SK-N-SH treated with all-trans-retinoic acid at 6 μM for 48 hours (cell line): ENCODE measurements around the gene ENTHD1.

Experiments
- ATAC-seq: fragments of 200-7000 bp; cut with Tn5 transposase; 3 replicates; pipeline ENCODE4 v1.9.1; 2020; ENCODE audit warnings: mild to moderate bottlenecking, moderate library complexity
- ARNTL ChIP-seq: fragments of 450-650 bp; formaldehyde crosslinking; IDR thresholded peaks from 2 replicates; pipeline ENCODE4 v1.5.0; 2020; ENCODE audit warnings: low read depth, mild to moderate bottlenecking, moderate library complexity, borderline replicate concordance
- BACH2 ChIP-seq: fragments of 250-450 bp; sonication (Bioruptor Pico); IDR thresholded peaks from 2 replicates; pipeline ENCODE4 v1.9.0; 2021; ENCODE audit warnings: mild to moderate bottlenecking, borderline replicate concordance
- CREB5 ChIP-seq: fragments of 250-450 bp; sonication (Bioruptor Pico); IDR thresholded peaks from 2 replicates; pipeline ENCODE4 v1.5.1; 2020; ENCODE audit warnings: low read depth, mild to moderate bottlenecking, moderate library complexity
- CSDC2 ChIP-seq: fragments of 250-450 bp; sonication (Bioruptor Pico); IDR thresholded peaks from 2 replicates; pipeline ENCODE4 v1.5.0; 2020; ENCODE audit warnings: mild to moderate bottlenecking, moderate library complexity
- ESRRG ChIP-seq: fragments of 250-450 bp; sonication (Bioruptor Pico); IDR thresholded peaks from 2 replicates; pipeline ENCODE4 v1.6.1; 2021; ENCODE audit warnings: mild to moderate bottlenecking
- GLIS3 ChIP-seq: fragments of 250-450 bp; sonication (Bioruptor Pico); IDR thresholded peaks from 2 replicates; pipeline ENCODE4 v1.5.0; 2020; ENCODE audit warnings: mild to moderate bottlenecking, moderate library complexity
- ISL1 ChIP-seq: fragments of 250-450 bp; sonication (Bioruptor Pico); IDR thresholded peaks from 2 replicates; pipeline ENCODE4 v2.1.2; 2022; ENCODE audit warnings: mild to moderate bottlenecking, moderate library complexity
- OSR1 ChIP-seq: fragments of 250-450 bp; sonication (Bioruptor Pico); IDR thresholded peaks from 2 replicates; pipeline ENCODE4 v1.8.0; 2022; ENCODE audit warnings: moderate library complexity, mild to moderate bottlenecking, inconsistent platforms
- PATZ1 ChIP-seq: fragments of 250-450 bp; sonication (Bioruptor Pico); IDR thresholded peaks from 2 replicates; pipeline ENCODE4 v1.8.0; 2020; ENCODE audit warnings: mild to moderate bottlenecking, moderate library complexity, borderline replicate concordance
- POU6F1 ChIP-seq: fragments of 250-450 bp; sonication (Bioruptor Pico); IDR thresholded peaks from 2 replicates; pipeline ENCODE4 v1.8.0; 2021; ENCODE audit warnings: low read depth, mild to moderate bottlenecking, moderate library complexity, borderline replicate concordance
- PPARA ChIP-seq: fragments of 250-450 bp; sonication (Bioruptor Pico); IDR thresholded peaks from 2 replicates; pipeline ENCODE4 v1.5.0; 2020; ENCODE audit warnings: mild to moderate bottlenecking, borderline replicate concordance
- SNAI2 ChIP-seq: fragments of 250-450 bp; sonication (Bioruptor Pico); IDR thresholded peaks from 2 replicates; pipeline ENCODE4 v1.5.0; 2020; ENCODE audit warnings: mild to moderate bottlenecking, moderate library complexity
- TCF4 ChIP-seq: fragments of 250-450 bp; sonication (Bioruptor Pico); IDR thresholded peaks from 2 replicates; pipeline ENCODE4 v1.8.0; 2021; ENCODE audit warnings: mild to moderate bottlenecking, moderate library complexity, borderline replicate concordance
- TOX ChIP-seq: fragments of 250-450 bp; sonication (Bioruptor Pico); IDR thresholded peaks from 2 replicates; pipeline ENCODE4 v1.8.0; 2021; ENCODE audit warnings: mild to moderate bottlenecking, moderate library complexity, borderline replicate concordance
- ZC3H10 ChIP-seq: fragments of 250-450 bp; sonication (Bioruptor Pico); IDR thresholded peaks from 2 replicates; pipeline ENCODE4 v1.5.1; 2021; ENCODE audit warnings: mild to moderate bottlenecking, moderate library complexity
- ZFP3 ChIP-seq: fragments of 250-450 bp; sonication (Bioruptor Pico); IDR thresholded peaks from 2 replicates; pipeline ENCODE4 v1.5.0; 2020; ENCODE audit warnings: mild to moderate bottlenecking, moderate library complexity
- ZFP30 ChIP-seq: fragments of 450-650 bp; formaldehyde crosslinking; IDR thresholded peaks from 2 replicates; pipeline ENCODE4 v1.5.0; 2022; ENCODE audit warnings: mild to moderate bottlenecking, moderate library complexity
- ZNF565 ChIP-seq: fragments of 450-650 bp; formaldehyde crosslinking; conservative IDR thresholded peaks from 2 replicates; pipeline ENCODE4 v1.5.0; 2020; ENCODE audit warnings: low read depth, mild to moderate bottlenecking, moderate library complexity
- ZNF8 ChIP-seq: fragments of 450-650 bp; formaldehyde crosslinking; IDR thresholded peaks from 2 replicates; pipeline ENCODE4 v1.5.0; 2020; ENCODE audit warnings: mild to moderate bottlenecking, moderate library complexity
- TF ChIP-seq, protein P1 (sequence below): fragments of 250-450 bp; sonication (Bioruptor Pico); IDR thresholded peaks from 2 replicates; pipeline ENCODE4 v1.5.0; 2020; ENCODE audit warnings: mild to moderate bottlenecking, moderate library complexity

ENTHD1 gene

DNA sequence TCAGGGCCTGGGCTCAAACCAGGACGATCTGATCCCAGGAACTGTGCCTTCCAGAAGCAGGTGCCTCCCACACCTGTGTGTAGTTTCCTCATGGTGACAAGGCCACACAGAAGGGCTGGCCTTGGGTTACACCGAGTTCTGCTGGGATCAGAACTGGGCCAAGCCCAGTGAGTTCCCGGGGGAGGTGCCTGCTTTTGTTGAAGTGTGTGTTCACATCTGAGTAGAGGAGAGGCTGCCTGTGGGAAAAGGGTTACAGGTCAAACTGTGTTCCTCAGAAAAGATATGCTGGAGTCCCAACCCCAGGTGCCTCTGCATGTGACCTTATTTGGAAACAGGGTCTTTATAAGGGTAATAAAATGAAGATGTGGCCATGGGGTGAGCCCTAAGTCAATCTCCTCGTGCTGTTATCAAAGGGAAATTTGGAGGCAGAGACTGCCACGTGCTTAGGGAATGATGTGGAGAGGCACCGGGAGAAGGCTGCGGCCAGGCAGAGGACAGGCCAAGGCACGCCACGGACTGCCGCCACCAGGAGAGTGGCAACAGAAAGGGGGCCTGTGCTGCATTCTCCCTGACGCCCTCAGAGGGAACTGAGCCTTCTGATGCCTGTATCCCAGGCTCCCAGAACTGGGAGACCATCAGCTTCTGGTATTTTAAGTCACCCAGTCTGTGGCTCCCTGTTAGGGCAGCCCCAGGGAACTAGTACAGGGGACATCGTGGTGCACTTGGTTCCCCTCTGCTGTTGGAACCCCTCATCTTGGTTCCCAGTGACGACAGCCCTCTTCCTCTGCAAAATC lies 164.2 kb downstream of the ENTHD1 start:
- TF ChIP-seq GLIS3 = no peak
- TF ChIP-seq ZFP30 (CRISPR knock-in tag) = no peak
- no peak for TF ChIP-seq ZNF565 (CRISPR knock-in tag)
- TF ChIP-seq PPARA (CRISPR knock-in tag) = no peak
- TF ChIP-seq TOX (CRISPR knock-in tag) = no peak
- TF ChIP-seq ARNTL = no peak
- no peak for TF ChIP-seq ISL1 (CRISPR knock-in tag)
- TF ChIP-seq POU6F1 (CRISPR knock-in tag) = no peak
- TF ChIP-seq, protein P1, sequence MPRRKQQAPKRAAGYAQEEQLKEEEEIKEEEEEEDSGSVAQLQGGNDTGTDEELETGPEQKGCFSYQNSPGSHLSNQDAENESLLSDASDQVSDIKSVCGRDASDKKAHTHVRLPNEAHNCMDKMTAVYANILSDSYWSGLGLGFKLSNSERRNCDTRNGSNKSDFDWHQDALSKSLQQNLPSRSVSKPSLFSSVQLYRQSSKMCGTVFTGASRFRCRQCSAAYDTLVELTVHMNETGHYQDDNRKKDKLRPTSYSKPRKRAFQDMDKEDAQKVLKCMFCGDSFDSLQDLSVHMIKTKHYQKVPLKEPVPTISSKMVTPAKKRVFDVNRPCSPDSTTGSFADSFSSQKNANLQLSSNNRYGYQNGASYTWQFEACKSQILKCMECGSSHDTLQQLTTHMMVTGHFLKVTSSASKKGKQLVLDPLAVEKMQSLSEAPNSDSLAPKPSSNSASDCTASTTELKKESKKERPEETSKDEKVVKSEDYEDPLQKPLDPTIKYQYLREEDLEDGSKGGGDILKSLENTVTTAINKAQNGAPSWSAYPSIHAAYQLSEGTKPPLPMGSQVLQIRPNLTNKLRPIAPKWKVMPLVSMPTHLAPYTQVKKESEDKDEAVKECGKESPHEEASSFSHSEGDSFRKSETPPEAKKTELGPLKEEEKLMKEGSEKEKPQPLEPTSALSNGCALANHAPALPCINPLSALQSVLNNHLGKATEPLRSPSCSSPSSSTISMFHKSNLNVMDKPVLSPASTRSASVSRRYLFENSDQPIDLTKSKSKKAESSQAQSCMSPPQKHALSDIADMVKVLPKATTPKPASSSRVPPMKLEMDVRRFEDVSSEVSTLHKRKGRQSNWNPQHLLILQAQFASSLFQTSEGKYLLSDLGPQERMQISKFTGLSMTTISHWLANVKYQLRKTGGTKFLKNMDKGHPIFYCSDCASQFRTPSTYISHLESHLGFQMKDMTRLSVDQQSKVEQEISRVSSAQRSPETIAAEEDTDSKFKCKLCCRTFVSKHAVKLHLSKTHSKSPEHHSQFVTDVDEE (CRISPR knock-in tag) = no peak
- no peak for TF ChIP-seq TCF4
- TF ChIP-seq ZFP3 (CRISPR knock-in tag) = no peak
- no peak for TF ChIP-seq CREB5 (CRISPR knock-in tag)
- no peak for TF ChIP-seq ZNF8 (CRISPR knock-in tag)
- no peak for TF ChIP-seq ZC3H10 (CRISPR knock-in tag)
- no peak for TF ChIP-seq ESRRG (CRISPR knock-in tag)
- TF ChIP-seq BACH2 (CRISPR knock-in tag) = no peak
- no peak for TF ChIP-seq SNAI2 (CRISPR knock-in tag)
- TF ChIP-seq OSR1 (CRISPR knock-in tag) = no peak
- no peak for TF ChIP-seq PATZ1 (CRISPR knock-in tag)
- no peak for TF ChIP-seq CSDC2 (CRISPR knock-in tag)
- no peak for ATAC-seq

GRCh38 chr22:39728236-39728860 lies 165.2 kb downstream of the ENTHD1 start:
- no peak for ATAC-seq
- TF ChIP-seq ISL1 (CRISPR knock-in tag) = no peak
- TF ChIP-seq ESRRG (CRISPR knock-in tag) = no peak
- TF ChIP-seq, all 23 proteins: peak for 0

- ATAC-seq = no peak
- TF ChIP-seq ISL1 (CRISPR knock-in tag) = no peak
- TF ChIP-seq ZFP3 (CRISPR knock-in tag) = no peak
- no peak for TF ChIP-seq ARNTL
- no peak for TF ChIP-seq SNAI2 (CRISPR knock-in tag)
- no peak for TF ChIP-seq PATZ1 (CRISPR knock-in tag)
- no peak for TF ChIP-seq TOX (CRISPR knock-in tag)
- TF ChIP-seq, protein P1 (CRISPR knock-in tag) = no peak
- TF ChIP-seq ZNF8 (CRISPR knock-in tag) = no peak
- no peak for TF ChIP-seq ZNF565 (CRISPR knock-in tag)
- no peak for TF ChIP-seq BACH2 (CRISPR knock-in tag)
- TF ChIP-seq PPARA (CRISPR knock-in tag) = no peak
- TF ChIP-seq OSR1 (CRISPR knock-in tag) = no peak
- TF ChIP-seq CREB5 (CRISPR knock-in tag) = no peak
Measured at GRCh38 chr22:39727541-39727940, 166.0 kb downstream of the ENTHD1 start.
